ENCODE results near the gene FOXB1.

FOXB1 gene

DNA sequence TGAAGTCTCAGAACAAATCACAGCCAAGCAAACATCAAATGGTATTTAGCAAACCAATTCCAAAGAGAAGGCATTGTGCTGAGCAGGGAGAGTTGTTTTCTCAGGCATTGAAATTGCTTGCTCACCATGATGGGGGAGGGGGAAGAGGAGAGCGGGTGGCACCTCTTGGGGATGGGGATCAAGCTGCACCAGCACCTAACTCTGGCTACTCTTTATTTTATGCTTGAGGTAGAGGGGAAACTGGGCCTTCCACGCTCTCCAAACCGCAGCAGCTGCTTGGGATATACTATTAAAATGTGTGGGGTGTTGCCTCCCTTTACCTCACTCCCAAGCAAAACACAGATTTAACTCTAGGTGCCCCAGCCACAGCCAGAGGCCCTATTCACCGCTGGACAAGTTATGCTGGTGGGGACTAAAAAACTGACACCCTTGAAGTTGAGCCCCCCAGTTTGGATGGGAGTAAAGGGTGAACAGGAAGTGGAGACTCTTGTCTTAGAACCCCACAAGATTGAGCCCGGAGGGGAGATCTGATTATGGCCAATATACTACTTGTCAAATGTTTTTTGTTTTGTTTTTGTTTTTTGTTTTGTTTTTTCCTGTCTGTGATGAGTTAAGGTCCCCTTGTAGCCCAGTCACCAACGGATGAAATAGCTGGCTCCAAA, 5.0 kb upstream of the FOXB1 start:
- no peak for DNase-seq (ENCODE audit: low read depth in 2 of 2)

DNA sequence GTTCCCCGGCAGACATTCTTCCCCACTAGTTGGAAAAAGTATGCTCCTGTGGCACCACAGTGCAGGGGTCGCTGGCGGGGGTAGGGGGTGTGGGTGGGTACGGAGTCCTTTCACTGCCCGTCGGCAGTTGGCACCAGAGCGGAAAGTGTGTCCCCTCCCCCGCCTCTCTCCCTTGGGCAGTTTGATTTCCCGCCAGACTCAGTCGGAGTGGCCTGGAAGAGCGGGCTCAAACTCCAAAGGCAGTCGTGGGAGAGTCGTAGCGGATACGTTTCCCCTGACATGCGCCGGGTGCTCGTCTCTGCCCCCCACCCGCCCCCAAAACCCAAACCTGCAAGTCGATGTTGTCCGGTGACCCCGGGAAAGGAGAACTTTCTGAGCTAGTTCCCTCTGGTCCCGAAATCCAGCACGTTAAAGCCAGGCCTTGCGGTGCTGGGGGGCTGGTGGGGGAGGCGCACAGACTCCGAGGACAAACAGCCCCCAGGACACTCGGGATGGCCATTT, 4.4 kb upstream of the FOXB1 start:
- DNase-seq (ENCODE audit: low read depth in 2 of 2), result no peak

DNA sequence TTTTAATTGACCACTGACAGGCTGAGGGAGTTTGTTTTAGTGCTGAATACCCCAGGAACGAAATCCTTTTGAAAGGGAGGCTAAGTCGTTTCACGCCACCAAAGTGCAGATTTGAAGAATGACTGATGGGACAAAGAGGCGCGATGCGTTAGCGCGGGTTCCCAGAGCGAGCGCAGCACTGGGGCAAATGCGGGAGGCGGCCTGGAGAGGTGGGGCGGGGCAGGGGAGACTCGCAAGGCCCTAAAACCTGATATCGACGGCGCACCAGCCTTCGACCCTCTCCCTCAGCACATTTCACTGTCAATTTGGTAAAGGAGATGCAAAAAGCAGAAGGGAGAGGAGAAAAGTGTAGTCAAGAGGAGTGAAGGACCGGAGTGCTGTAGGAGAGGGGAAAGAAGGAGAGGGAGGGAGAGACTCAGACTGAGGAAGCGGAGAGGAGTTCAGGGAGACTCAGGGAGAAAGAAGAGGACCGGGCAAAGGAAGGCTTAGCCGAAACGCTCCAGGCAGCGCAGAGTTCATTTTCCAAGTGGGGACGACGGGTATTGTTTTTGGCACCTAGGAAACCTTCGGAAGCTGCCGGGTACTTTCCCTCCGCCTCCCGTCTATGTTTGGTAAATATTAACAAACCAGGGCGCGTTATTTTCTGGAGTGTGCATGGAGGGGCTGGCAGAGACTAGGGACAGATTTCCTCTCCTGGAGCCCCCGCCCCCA, 3.8 kb upstream of the FOXB1 start:
- no peak for DNase-seq (ENCODE audit: low read depth in 2 of 2)

DNA sequence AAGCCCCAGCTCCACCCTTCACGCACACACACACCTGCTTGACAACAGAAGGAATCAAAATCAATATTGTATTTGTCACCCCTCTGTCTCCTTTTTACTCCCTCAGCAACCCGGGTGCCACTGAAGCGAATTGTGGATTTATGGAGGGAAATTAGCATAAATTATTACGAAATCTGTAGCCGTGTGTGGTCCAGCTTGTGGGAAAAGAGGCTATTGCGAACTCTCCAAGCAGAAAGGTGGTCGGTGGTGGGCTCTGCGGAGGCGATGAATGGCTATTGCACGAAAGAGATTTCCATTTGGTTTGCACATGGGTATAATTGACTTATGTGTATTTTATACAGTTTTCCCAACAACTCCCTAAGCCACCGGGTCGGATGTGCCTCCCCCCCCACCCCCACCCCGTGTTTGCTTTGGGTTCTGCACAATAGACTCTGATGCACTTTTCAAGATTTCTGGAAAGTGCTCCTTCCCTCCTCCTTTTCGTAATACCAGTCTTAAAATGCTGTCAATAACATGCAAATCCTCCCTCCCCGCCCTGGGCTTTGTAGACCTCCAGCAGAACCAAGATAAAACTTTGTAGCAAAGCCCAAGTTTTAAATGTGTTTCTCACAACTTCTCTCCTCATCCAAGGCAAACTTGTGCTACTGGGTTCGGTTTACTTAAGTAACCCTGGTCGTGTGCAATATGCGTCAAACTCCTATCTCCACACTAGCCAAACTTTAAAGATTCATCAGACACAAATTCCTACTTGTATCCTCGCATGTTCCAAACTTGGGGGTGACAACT, 3.1 kb upstream of the FOXB1 start:
- no peak for DNase-seq (ENCODE audit: low read depth in 2 of 2)

- no peak for DNase-seq (ENCODE audit: low read depth in 2 of 2)
Measured at GRCh38 chr15:60001610-60002527, 2.2 kb upstream of the FOXB1 start.

- DNase-seq (ENCODE audit: low read depth in 2 of 2), result no peak
Measured at GRCh38 chr15:60002528-60003218, 1.4 kb upstream of the FOXB1 start.

GRCh38 chr15:60003243-60004008, 685 bp upstream of the FOXB1 start:
- no peak for DNase-seq (ENCODE audit: low read depth in 2 of 2)

DNA sequence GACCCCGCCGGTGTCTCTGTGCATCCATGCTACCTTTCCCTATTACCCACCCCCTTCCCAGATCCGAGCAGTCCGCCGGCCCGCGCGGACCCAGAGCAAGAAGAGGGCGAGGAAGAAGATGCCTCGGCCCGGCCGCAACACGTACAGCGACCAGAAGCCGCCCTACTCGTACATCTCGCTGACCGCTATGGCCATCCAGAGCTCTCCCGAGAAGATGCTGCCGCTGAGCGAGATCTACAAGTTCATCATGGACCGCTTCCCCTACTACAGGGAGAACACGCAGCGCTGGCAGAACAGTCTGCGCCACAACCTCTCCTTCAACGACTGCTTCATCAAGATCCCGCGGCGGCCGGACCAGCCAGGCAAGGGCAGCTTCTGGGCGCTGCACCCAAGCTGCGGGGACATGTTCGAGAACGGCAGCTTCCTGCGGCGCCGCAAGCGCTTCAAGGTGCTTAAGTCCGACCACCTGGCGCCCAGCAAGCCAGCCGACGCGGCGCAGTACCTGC, 788 bp downstream of the FOXB1 start:
- DNase-seq (ENCODE audit: low read depth in 2 of 2), result no peak

- no peak for DNase-seq (ENCODE audit: low read depth in 2 of 2)
Measured at GRCh38 chr15:60005352-60006202, 1.5 kb downstream of the FOXB1 start.

GRCh38 chr15:60006203-60006862, 2.2 kb downstream of the FOXB1 start:
- no peak for DNase-seq (ENCODE audit: low read depth in 2 of 2)

- DNase-seq (ENCODE audit: low read depth in 2 of 2), result no peak
Measured at GRCh38 chr15:60006873-60007272, 2.8 kb downstream of the FOXB1 start.

DNA sequence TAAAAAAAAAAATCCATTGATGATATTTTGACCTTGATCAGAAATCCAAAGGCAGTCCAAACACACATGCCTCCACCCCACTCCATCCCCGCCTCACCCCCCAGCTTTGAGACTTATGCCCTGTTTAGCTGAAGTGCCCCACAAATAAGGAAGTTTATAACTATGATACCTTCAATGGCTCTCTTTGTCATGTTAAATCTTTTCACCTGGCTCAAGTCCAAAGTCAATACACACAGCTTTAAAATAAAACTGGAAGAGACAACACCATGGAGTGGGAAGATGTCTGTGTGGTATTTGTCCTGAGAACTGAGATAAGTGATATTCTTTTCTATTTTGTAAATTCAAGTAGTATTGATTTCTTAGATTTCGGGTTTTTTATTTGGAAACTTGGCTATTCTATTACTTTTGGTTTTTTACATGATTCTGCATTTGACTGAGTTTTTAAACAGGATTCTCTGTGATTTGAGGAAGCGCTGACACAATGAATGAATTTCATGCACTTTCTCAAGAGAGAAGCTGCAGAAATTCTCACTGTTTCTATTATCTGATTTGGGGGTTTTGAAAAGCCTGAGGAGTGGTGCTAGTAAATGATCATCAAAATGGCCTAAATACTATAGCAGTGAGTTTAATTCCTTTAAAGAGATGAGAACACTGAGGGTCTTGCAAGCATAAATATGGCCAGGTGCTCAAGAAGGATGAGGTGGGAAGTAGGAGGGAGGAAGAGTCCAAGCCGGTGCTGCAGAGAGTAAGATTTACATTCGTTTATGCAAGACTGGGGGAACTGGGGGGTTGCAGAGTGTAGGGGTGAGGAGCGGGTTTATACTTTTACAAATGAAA, 5.2 kb downstream of the FOXB1 start:
- DNase-seq (ENCODE audit: low read depth in 2 of 2), result no peak

- no peak for DNase-seq (ENCODE audit: low read depth in 2 of 2)
Measured at GRCh38 chr15:60009980-60010732, 6.0 kb downstream of the FOXB1 start.

DNA sequence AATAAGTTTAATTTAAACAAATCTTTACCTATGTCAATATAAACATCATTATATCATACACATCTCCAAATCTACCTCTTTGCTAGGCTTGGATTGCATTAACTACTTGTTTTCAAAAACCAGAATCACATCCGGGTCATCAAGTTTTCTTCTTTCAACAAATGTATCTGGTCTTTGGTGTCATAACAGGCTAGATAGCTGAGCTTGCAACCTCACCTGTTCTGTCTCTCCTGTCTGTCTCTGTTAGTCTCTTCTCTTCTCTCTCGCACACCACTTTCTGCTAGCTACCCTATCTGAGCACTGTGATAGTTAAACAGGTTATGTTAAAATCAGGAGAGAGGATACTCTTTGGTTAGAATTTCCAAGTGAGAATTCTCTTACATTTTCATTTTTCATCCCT, 6.7 kb downstream of the FOXB1 start:
- no peak for DNase-seq (ENCODE audit: low read depth in 2 of 2)

- no peak for DNase-seq (ENCODE audit: low read depth in 2 of 2)
Measured at GRCh38 chr15:60012695-60013094, 8.6 kb downstream of the FOXB1 start.

DNA sequence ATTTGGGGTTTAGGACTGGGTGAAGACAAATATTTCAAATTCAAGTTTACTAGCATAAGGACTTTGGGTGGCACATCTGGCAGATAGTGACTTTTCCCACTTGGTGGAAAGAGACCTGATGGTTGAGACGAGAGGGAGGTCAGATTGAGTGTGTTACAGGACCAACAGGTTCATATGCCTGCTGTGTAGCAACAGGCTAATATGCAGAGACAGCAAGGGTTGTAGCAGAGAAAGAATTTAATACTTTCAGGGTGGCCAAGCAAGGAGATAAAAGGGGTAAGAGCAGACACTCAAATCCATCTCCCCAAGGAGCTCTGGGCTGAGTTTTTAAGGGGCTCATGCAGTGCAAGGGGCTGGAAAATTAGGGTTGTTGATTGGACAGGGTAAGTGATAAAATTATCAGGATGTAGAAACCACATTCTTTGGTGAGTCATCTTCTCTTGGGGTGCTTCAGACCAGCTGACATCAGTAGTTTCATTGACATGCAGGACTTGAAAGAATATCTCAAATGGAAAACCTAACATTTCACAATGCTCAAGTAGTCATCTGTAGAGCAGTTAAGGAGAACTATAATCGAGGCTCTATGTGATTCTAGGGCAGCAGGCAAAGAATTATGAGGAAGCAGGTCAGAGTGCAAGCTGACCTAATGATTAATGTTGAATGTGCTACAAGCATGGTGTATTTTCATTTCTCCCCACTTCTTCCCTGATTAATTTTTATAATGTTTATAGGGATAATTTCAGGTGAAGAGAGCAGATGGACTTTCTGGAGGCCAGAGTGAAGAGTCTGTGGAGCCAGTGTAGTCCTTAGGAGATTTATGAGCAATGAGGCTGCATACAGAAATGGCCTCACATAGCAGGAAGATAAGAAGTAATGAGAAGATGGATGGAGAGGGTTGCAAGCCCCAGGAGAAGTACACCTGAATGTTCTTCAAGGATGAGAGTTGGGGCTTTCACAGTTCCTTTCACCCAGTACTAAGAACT, 13.7 kb downstream of the FOXB1 start:
- no peak for DNase-seq (ENCODE audit: low read depth in 2 of 2)
